Fibroblast of lung (primary cell): ENCODE data around the gene SAP30. TPM values are rescaled to one million over a fixed set of nuclear protein-coding genes. Genes with fewer than 3 reads are reported as not detected.

Experiments
- DNase-seq, 2 donors: peaks; one replicate each; pipeline versions ENCODE4 v3.0.0 to v3.0.0-alpha.2; 2010; ENCODE audit warnings: low read depth in 2 of 2
- H2AFZ ChIP-seq: 2 replicates; pipeline ENCODE4 v1.5.1; 2012; ENCODE audit warnings: low read length, control low read depth, inconsistent platforms
- H3K27ac ChIP-seq: 2 replicates; pipeline ENCODE4 v1.5.1; 2011; ENCODE audit warnings: low read length, control low read depth; ENCODE audit not compliant: insufficient read depth
- H3K27me3 ChIP-seq: 2 replicates; pipeline ENCODE4 v1.5.1; 2011; ENCODE audit warnings: mild to moderate bottlenecking, low read length; ENCODE audit not compliant: control insufficient read depth, insufficient read depth
- H3K36me3 ChIP-seq: 2 replicates; pipeline ENCODE4 v1.5.1; 2011; ENCODE audit warnings: low read length; ENCODE audit not compliant: control insufficient read depth, insufficient read depth
- H3K4me1 ChIP-seq: 2 replicates; pipeline ENCODE4 v1.5.1; 2011; ENCODE audit warnings: low read length; ENCODE audit not compliant: control insufficient read depth, insufficient read depth; ENCODE audit errors: extremely low read depth
- H3K4me2 ChIP-seq: 2 replicates; pipeline ENCODE4 v1.5.1; 2011; ENCODE audit warnings: low read length, control low read depth; ENCODE audit not compliant: insufficient read depth; ENCODE audit errors: extremely low read depth
- H3K4me3 ChIP-seq, 4 experiments: fragments of 200-600 bp in 1 of 4; sonication (generic) in 1 of 4; replicated peaks in 1 of 4; 2 replicates each; pipeline ENCODE4 v1.5.1; 2011 to 2016; ENCODE audit warnings: low read length in 4 of 4, low read depth in 3 of 4, mild to moderate bottlenecking in 3 of 4, control low read depth in 2 of 4, inconsistent platforms in 1 of 4, mixed read lengths in 1 of 4; ENCODE audit not compliant: insufficient read depth in 1 of 4; ENCODE audit errors: control extremely low read depth in 1 of 4
- H3K79me2 ChIP-seq: 2 replicates; pipeline ENCODE4 v1.5.1; 2012; ENCODE audit warnings: mild to moderate bottlenecking, low read length, inconsistent platforms; ENCODE audit not compliant: control insufficient read depth, insufficient read depth
- H3K9ac ChIP-seq: 2 replicates; pipeline ENCODE4 v1.5.1; 2011; ENCODE audit warnings: mild to moderate bottlenecking, low read length, control low read depth; ENCODE audit not compliant: insufficient read depth
- H3K9me3 ChIP-seq: 2 replicates; pipeline ENCODE4 v1.5.1; 2012; ENCODE audit warnings: low read depth, low read length; ENCODE audit not compliant: control insufficient read depth, insufficient read depth
- H4K20me1 ChIP-seq: 2 replicates; pipeline ENCODE4 v1.5.1; 2011; ENCODE audit warnings: low read length; ENCODE audit not compliant: control insufficient read depth, insufficient read depth; ENCODE audit errors: extremely low read depth
- EZH2 ChIP-seq: IDR thresholded peaks from 2 replicates; pipeline ENCODE4 v1.5.1; 2012; ENCODE audit warnings: low read length, control low read depth, mild to moderate bottlenecking; ENCODE audit errors: missing control alignments
- polyA plus RNA-seq, 2 donors: library from polyadenylated mRNA; depleted of rRNA in 1 of 2; stranded (reverse) in 1 of 2; unstranded in 1 of 2; fragments of >200 nt; gene quantifications; 2 replicates each; pipeline ENCODE4 v1.2.1, GENCODE V29; 2011 to 2012; ENCODE audit warnings: missing spikeins in 1 of 2
- total RNA-seq: library from RNA; depleted of rRNA; stranded (reverse); fragments of >200 nt; gene quantifications from 2 replicates; pipeline ENCODE4 v1.2.1, GENCODE V29; 2014
- TF ChIP-seq, protein P1 (sequence below), 2 donors: IDR thresholded peaks in 1 of 2; conservative IDR thresholded peaks in 1 of 2; 1 replicate in 1 of 2; 2 replicates in 1 of 2; pipeline ENCODE4 v1.5.1; 2011 to 2012; ENCODE audit warnings: low read length in 2 of 2, control low read depth in 1 of 2, inconsistent platforms in 1 of 2, low read depth in 1 of 2, mild to moderate bottlenecking in 1 of 2

The SAP30 gene
- total and polyA plus RNA-seq, 2 donors (not counting 1 experiment from before 2014, with no cell fraction given), result 32.5 to 101 TPM

GRCh38 chr4:173370130-173370476 lies 651 bp upstream of the SAP30 start:
- H3K36me3 ChIP-seq, result no peaks in the 10 kb centered on the region
- peaks cover 34% of the 10 kb centered on the region for H3K79me2 ChIP-seq
- H3K4me1 ChIP-seq, result peaks cover 2% of the 10 kb centered on the region
- H3K27ac ChIP-seq, result peak overlapping the region; percentile 93
- H3K27me3 ChIP-seq, result no peaks in the 10 kb centered on the region
- no peak for DNase-seq
- H3K4me3 ChIP-seq, result peak overlapping the region; percentile 87 to 93 (median 88)
- H2AFZ ChIP-seq, result peak overlapping the region; percentile 95
- H3K9ac ChIP-seq, result peak overlapping the region; percentile 63
- peak overlapping the region; percentile 92 for H3K4me2 ChIP-seq
- no peaks in the 10 kb centered on the region for H3K9me3 ChIP-seq
- TF ChIP-seq, protein P1, sequence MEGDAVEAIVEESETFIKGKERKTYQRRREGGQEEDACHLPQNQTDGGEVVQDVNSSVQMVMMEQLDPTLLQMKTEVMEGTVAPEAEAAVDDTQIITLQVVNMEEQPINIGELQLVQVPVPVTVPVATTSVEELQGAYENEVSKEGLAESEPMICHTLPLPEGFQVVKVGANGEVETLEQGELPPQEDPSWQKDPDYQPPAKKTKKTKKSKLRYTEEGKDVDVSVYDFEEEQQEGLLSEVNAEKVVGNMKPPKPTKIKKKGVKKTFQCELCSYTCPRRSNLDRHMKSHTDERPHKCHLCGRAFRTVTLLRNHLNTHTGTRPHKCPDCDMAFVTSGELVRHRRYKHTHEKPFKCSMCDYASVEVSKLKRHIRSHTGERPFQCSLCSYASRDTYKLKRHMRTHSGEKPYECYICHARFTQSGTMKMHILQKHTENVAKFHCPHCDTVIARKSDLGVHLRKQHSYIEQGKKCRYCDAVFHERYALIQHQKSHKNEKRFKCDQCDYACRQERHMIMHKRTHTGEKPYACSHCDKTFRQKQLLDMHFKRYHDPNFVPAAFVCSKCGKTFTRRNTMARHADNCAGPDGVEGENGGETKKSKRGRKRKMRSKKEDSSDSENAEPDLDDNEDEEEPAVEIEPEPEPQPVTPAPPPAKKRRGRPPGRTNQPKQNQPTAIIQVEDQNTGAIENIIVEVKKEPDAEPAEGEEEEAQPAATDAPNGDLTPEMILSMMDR (conservative IDR thresholded peaks at IDR 0.05 in 1 of 2, IDR thresholded peaks at IDR 0.05 in 1 of 2; ENCODE audit: low read depth in 1 of 2, low read length in 2 of 2), result no peak
- no peak for TF ChIP-seq EZH2
- no peaks in the 10 kb centered on the region for H4K20me1 ChIP-seq

- DNase-seq, result peak; percentile 72 to 74
- Histone ChIP-seq H3K27ac (peak overlapping the region; percentile 73), H3K9ac (peak overlapping the region; percentile 48), H3K27me3 (no peaks in the 10 kb centered on the region), H3K4me2 (peak overlapping the region; percentile 88), H3K79me2 (peaks cover 38% of the 10 kb centered on the region), H2AFZ (peak overlapping the region; percentile 33), H3K4me1 (peaks cover 2% of the 10 kb centered on the region), H3K4me3 (peak overlapping the region; percentile 93 to 97 (median 94)), H3K9me3 (no peaks in the 10 kb centered on the region), H3K36me3 (peaks cover 1% of the 10 kb centered on the region), H4K20me1 (no peaks in the 10 kb centered on the region)
- TF ChIP-seq EZH2, result no peak
- TF ChIP-seq, protein P1 (conservative IDR thresholded peaks at IDR 0.05 in 1 of 2, IDR thresholded peaks at IDR 0.05 in 1 of 2; ENCODE audit: low read depth in 1 of 2, low read length in 2 of 2), result no peak
Measured at GRCh38 chr4:173371292-173372192, 788 bp downstream of the SAP30 start.

DNA sequence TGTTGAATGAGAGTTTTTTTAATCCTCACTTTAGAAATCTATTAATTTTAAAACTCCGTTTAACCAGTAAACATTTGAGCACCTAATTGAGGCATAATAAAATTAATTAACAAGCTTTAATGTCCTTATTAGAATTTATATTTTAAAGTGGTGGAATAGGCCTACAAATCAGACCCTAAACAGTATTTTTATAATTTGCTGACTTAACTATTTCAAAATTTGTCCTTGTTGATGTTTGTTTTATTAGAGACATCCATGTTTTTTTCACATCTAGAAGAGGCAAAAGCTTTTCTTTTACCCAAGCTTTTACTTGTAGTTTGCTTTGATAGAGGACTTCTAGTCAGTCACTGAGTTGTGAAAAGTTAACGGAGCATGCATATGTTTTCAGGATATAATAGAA lies 3.8 kb downstream of the SAP30 start:
- no peak for TF ChIP-seq EZH2
- TF ChIP-seq, protein P1 (conservative IDR thresholded peaks at IDR 0.05 in 1 of 2, IDR thresholded peaks at IDR 0.05 in 1 of 2; ENCODE audit: low read depth in 1 of 2, low read length in 2 of 2), result no peak
- H3K36me3 ChIP-seq, result peaks cover 1% of the 10 kb centered on the region
- no peak for DNase-seq
- no peak overlapping the region for H3K27ac ChIP-seq
- H3K4me3 ChIP-seq, result peak overlapping the region in 1 of 4 experiments; percentile 93
- peaks cover 2% of the 10 kb centered on the region for H3K4me1 ChIP-seq
- no peak overlapping the region for H2AFZ ChIP-seq
- no peak overlapping the region for H3K9ac ChIP-seq
- H4K20me1 ChIP-seq, result no peaks in the 10 kb centered on the region
- no peaks in the 10 kb centered on the region for H3K9me3 ChIP-seq
- H3K27me3 ChIP-seq, result no peaks in the 10 kb centered on the region
- peaks cover 38% of the 10 kb centered on the region for H3K79me2 ChIP-seq
- H3K4me2 ChIP-seq, result no peak overlapping the region
